Stimulated activated CD8-positive, alpha-beta memory T cell treated with anti-CD3 and anti-CD28 coated beads, Interleukin-12 subunit alpha, Interleukin-12 subunit beta, amount 100 ng/mL, for 4 hours (primary cell): ENCODE data around the gene TMEM116.

Experiments used
- DNase-seq: peaks from one replicate; pipeline ENCODE4 v3.0.0-alpha.2; 2020; ENCODE audit warnings: low read depth

TMEM116 gene

GRCh38 chr12:111893287-111893686 lies 119.7 kb downstream of the TMEM116 start:
- no peak for DNase-seq

DNA sequence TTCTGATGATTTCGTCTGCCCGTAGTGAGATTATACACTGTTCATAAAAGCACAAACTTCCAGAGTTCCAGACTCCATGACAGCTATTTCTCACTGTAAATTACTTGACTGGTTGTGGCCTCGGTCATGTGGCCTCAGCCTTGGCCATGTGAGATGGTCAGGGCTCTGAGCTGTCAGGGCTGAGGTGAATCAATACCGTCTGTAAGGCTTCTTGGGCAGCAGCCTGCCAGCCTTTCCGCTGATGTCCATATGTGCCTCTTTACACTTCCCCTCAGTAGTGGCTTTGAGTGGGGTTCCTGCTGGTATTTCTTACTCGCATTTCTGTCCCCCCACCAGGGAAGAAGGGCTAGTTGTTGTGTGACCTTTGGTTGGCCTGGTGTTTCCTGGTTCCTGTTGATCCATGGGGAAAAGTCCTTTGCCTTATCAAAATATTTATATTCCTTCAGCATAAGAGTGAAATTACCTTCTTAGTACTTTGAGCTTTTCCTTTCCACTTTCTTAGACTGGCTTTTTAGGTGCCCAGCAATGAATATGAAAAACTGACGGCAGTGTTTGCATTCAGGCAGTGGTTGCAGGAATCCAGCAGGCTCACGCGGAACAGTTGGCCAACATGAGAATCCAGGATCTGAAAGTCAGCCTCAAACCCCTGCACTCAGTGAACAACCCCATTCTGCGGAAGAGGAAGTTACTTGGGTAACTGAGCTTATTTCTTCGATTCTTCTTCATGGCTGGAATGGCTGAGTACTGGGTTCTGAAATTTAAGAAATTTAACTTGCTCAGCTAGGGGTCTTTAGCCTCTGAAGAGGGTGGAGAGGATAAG lies 124.8 kb downstream of the TMEM116 start:
- DNase-seq, result no peak

DNA sequence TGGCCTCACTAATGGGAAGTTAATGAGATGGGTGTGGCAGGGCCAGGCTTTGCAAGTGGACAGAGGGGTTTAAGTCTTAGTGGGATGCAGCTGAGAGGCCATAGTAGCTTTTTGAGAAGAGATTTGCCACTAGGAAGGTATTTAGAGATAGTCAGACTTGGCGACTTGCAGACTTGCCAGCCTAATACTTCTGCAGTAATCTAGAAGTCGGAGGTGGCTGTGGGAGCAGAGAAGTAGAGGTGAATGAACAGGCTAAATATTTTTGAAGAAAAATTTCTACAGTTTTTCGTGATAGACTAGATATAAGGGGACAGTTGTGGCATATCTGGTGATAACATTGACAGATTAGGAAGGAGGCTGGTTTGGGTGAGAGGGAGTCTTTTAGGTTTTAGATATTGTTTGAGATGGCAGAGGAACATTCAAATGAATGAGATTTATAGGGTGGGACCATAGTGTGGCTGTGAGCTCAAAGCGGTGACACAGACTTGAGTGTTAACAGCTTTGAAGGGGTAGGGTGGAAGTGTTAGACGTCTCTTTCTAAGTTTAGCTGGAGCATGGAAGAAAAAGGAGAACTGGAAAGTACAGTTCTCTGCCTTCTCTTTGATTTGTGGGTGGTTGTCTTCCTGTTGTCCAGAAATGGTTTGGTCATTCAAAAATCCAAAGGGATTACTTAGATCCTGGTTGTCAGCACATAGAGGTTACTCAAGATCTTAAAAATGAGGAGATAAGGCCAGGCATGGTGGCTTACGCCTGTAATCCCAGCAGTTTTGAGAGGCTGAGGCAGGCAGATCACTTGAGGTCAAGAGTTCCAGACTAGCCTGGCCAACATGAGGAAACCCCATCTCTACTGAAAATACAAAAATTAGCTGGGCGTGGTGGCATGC lies 126.1 kb downstream of the TMEM116 start:
- DNase-seq, result no peak

GRCh38 chr12:111881716-111882115 lies 131.2 kb downstream of the TMEM116 start:
- no peak for DNase-seq
